Subcutaneous adipose tissue (tissue), 4 donors: ENCODE results near the gene IRS4. TPM values are rescaled to one million over a fixed set of nuclear protein-coding genes. Genes with fewer than 3 reads are reported as not detected.

Experiments
- total RNA-seq, 4 donors: library from RNA; depleted of rRNA; stranded (reverse); fragments of >200 nt; gene quantifications; one replicate each; pipeline ENCODE4 v1.1.0, GENCODE V29; 2016
- TF ChIP-seq, protein P1 (sequence below): fragments of 450-650 bp; IDR thresholded peaks from one replicate; pipeline ENCODE4 v1.5.1; 2016; ENCODE audit warnings: low read depth, mild to moderate bottlenecking, control low read depth, antibody characterized with exemption, moderate library complexity

Gene IRS4
- total RNA-seq, 4 donors from 2014 or later, result not detected

DNA sequence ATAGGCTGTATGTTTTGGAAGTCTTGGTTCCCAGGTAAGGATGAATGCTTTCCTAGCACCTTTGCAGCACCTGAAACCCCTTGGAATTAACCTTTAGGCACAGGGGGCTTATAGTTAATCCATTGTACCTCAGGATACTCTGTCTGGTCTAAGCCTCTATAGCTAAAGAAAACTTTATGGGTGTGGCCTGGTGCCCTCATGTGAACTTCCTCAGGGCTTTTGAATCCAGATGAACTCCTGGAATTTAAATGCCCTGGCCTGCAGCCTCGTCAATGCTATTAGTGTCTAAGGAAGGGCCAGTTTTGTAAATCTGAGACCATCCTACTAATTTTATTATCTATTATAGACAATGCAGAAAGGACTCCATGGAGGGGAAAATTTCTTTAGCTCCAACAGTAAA is 33.8 kb downstream of the IRS4 start:
- TF ChIP-seq, protein P1, sequence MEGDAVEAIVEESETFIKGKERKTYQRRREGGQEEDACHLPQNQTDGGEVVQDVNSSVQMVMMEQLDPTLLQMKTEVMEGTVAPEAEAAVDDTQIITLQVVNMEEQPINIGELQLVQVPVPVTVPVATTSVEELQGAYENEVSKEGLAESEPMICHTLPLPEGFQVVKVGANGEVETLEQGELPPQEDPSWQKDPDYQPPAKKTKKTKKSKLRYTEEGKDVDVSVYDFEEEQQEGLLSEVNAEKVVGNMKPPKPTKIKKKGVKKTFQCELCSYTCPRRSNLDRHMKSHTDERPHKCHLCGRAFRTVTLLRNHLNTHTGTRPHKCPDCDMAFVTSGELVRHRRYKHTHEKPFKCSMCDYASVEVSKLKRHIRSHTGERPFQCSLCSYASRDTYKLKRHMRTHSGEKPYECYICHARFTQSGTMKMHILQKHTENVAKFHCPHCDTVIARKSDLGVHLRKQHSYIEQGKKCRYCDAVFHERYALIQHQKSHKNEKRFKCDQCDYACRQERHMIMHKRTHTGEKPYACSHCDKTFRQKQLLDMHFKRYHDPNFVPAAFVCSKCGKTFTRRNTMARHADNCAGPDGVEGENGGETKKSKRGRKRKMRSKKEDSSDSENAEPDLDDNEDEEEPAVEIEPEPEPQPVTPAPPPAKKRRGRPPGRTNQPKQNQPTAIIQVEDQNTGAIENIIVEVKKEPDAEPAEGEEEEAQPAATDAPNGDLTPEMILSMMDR, result no peak

DNA sequence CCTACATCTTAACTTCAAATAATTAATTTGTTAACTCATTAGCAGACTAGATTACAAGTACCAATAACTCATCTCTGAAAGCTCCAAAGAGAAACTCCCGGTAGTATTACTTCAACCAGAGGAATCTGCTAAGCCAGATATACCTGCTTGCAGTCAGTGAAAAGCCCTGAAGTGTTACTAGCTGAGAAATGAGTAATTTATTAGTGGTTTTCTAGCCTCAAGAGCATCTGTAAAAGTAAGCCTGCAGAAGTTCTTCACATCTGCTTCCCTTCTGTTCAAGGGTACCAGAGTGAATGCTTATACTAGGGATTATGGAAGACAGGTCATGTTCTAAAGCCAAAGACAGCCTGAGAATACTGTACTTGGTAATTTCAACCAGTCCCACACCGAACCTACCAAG is 34.7 kb downstream of the IRS4 start:
- TF ChIP-seq, protein P1, result no peak

DNA sequence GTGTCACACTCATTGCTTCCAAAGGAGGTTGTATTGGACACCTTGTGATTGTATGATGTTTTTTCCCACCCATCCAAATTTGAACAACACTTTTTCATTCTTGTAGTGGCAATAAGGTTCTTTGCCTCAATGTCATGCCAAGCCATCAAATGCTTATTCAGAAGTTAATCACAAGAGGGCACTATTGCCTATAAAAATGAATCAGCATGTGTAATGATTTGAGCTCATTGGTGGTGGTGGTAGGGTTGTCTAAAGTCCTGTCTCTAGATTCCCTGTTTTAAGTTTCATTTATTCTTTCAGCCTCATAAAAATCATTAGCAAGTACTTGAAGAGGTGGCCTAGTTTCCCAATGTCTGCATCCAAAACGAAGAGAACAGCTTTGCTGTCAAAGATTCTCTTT is 37.0 kb downstream of the IRS4 start:
- TF ChIP-seq, protein P1, result no peak

DNA sequence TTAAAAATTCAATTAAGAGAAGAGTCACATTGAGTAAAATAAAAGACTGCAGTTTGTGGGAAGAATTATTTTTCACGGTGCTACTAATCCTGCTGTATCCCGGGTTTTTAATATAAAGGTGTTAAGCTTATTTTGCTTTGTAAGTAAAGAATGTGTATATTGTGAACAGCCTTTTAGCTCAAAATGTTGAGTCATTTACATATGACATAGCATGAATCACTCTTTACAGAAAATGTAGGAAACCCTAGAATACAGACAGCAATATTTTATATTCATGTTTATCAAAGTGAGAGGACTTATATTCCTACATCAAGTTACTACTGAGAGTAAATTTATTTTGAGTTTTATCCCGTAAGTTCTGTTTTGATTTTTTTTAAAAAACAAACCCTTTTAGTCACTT is 39.7 kb downstream of the IRS4 start:
- TF ChIP-seq, protein P1, result no peak
